Measurements from ENCODE around the gene SFXN4. TPM values are rescaled to one million over a fixed set of nuclear protein-coding genes. Genes with fewer than 3 reads are reported as not detected.

The SFXN4 gene
- total RNA-seq, 1 donor = 13.0 TPM

- H3K4me1 ChIP-seq (ENCODE audit: insufficient read depth, low read length) = peaks cover 22% of the 10 kb centered on the region
- peaks cover 28% of the 10 kb centered on the region for H3K36me3 ChIP-seq (ENCODE audit: insufficient read depth, low read length)
- H4K20me1 ChIP-seq (ENCODE audit: insufficient read depth, low read length) = peaks cover 2% of the 10 kb centered on the region
- TF ChIP-seq, protein P1, sequence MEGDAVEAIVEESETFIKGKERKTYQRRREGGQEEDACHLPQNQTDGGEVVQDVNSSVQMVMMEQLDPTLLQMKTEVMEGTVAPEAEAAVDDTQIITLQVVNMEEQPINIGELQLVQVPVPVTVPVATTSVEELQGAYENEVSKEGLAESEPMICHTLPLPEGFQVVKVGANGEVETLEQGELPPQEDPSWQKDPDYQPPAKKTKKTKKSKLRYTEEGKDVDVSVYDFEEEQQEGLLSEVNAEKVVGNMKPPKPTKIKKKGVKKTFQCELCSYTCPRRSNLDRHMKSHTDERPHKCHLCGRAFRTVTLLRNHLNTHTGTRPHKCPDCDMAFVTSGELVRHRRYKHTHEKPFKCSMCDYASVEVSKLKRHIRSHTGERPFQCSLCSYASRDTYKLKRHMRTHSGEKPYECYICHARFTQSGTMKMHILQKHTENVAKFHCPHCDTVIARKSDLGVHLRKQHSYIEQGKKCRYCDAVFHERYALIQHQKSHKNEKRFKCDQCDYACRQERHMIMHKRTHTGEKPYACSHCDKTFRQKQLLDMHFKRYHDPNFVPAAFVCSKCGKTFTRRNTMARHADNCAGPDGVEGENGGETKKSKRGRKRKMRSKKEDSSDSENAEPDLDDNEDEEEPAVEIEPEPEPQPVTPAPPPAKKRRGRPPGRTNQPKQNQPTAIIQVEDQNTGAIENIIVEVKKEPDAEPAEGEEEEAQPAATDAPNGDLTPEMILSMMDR (IDR thresholded peaks at IDR 0.05; ENCODE audit: extremely low read depth, low read depth, low read length) = no peak
- H2AFZ ChIP-seq (ENCODE audit: low read length) = peak overlapping the region; percentile 20
- H3K27ac ChIP-seq (ENCODE audit: low read depth, low read length) = peak overlapping the region; percentile 91
- H3K79me2 ChIP-seq (ENCODE audit: insufficient read depth, low read length) = peaks cover 4% of the 10 kb centered on the region
- H3K27me3 ChIP-seq (ENCODE audit: insufficient read depth, low read length) = no peaks in the 10 kb centered on the region
- no peaks in the 10 kb centered on the region for H3K9me3 ChIP-seq (ENCODE audit: low read depth, low read length)
- DNase-seq (ENCODE audit: insufficient read length, low spot score, missing footprints) = no peak
- peak overlapping the region; percentile 63 for H3K4me2 ChIP-seq (ENCODE audit: insufficient read depth, low read length)
- H3K4me3 ChIP-seq (ENCODE audit: insufficient read depth, low read length) = peak overlapping the region; percentile 1
Measured at GRCh38 chr10:119135513-119135881, 30.0 kb downstream of the SFXN4 start.

GRCh38 chr10:119133949-119134348 lies 31.6 kb downstream of the SFXN4 start:
- H3K4me3 ChIP-seq (ENCODE audit: insufficient read depth, low read length) = no peak overlapping the region
- H3K27ac ChIP-seq (ENCODE audit: low read depth, low read length) = no peak overlapping the region
- peaks cover 22% of the 10 kb centered on the region for H3K4me1 ChIP-seq (ENCODE audit: insufficient read depth, low read length)
- no peak overlapping the region for H3K4me2 ChIP-seq (ENCODE audit: insufficient read depth, low read length)
- H3K27me3 ChIP-seq (ENCODE audit: insufficient read depth, low read length) = no peaks in the 10 kb centered on the region
- TF ChIP-seq, protein P1 (IDR thresholded peaks at IDR 0.05; ENCODE audit: extremely low read depth, low read depth, low read length) = no peak
- no peaks in the 10 kb centered on the region for H3K9me3 ChIP-seq (ENCODE audit: low read depth, low read length)
- H4K20me1 ChIP-seq (ENCODE audit: insufficient read depth, low read length) = peaks cover 2% of the 10 kb centered on the region
- H3K36me3 ChIP-seq (ENCODE audit: insufficient read depth, low read length) = peaks cover 41% of the 10 kb centered on the region
- H2AFZ ChIP-seq (ENCODE audit: low read length) = no peak overlapping the region
- H3K79me2 ChIP-seq (ENCODE audit: insufficient read depth, low read length) = peaks cover 4% of the 10 kb centered on the region
- DNase-seq (ENCODE audit: insufficient read length, low spot score, missing footprints) = no peak

GRCh38 chr10:119132521-119133345 lies 32.8 kb downstream of the SFXN4 start:
- TF ChIP-seq, protein P1 (IDR thresholded peaks at IDR 0.05; ENCODE audit: extremely low read depth, low read depth, low read length) = no peak
- H3K4me1 ChIP-seq (ENCODE audit: insufficient read depth, low read length) = peaks cover 22% of the 10 kb centered on the region
- no peak for DNase-seq (ENCODE audit: insufficient read length, low spot score, missing footprints)
- no peak overlapping the region for H3K4me3 ChIP-seq (ENCODE audit: insufficient read depth, low read length)
- no peak overlapping the region for H3K4me2 ChIP-seq (ENCODE audit: insufficient read depth, low read length)
- H3K27ac ChIP-seq (ENCODE audit: low read depth, low read length) = no peak overlapping the region
- no peak overlapping the region for H2AFZ ChIP-seq (ENCODE audit: low read length)
- H3K36me3 ChIP-seq (ENCODE audit: insufficient read depth, low read length) = peaks cover 45% of the 10 kb centered on the region
- no peaks in the 10 kb centered on the region for H3K27me3 ChIP-seq (ENCODE audit: insufficient read depth, low read length)
- peaks cover 4% of the 10 kb centered on the region for H3K79me2 ChIP-seq (ENCODE audit: insufficient read depth, low read length)
- H3K9me3 ChIP-seq (ENCODE audit: low read depth, low read length) = no peaks in the 10 kb centered on the region
- peaks cover 2% of the 10 kb centered on the region for H4K20me1 ChIP-seq (ENCODE audit: insufficient read depth, low read length)

DNA sequence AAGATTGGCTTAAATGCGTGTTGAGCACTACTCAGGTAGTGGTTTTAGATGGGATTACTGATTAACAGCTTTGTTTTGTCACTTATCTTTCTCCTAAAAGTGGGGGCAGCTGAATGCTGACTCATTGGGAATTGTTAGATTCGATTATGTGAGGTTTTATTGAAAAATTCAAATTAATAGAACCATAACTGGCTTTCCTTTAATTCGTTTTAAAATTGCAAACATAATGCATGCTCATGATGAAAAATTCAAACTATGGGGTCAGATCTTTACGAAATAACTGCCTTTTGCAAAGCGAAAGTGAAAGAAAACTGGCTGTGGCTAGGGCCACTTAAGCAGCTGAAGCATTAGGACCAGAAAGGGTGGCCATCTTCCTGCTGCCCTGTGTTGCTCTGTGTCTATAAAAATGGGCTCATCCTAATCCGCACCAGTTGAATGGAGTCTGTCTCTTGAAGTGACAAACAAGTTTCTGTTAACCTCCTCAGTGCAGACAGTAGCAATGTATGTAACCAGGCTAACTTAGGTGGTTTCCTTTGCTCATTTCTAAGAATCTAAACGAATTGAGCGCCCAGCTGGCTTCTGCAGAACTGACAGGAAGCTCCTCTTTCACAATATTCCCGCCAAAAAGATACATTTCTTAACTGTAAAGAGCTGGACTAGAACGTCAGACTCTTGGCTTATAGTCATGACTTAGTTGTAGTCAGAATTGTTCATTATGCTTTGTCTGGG lies 33.8 kb downstream of the SFXN4 start:
- Histone ChIP-seq H3K36me3 (ENCODE audit: insufficient read depth, low read length) (peaks cover 45% of the 10 kb centered on the region), H3K27me3 (ENCODE audit: insufficient read depth, low read length) (no peaks in the 10 kb centered on the region), H3K4me2 (ENCODE audit: insufficient read depth, low read length) (peak overlapping the region; percentile 59), H4K20me1 (ENCODE audit: insufficient read depth, low read length) (peaks cover 2% of the 10 kb centered on the region), H3K79me2 (ENCODE audit: insufficient read depth, low read length) (peaks cover 4% of the 10 kb centered on the region), H3K4me3 (ENCODE audit: insufficient read depth, low read length) (peak overlapping the region; percentile 46), H2AFZ (ENCODE audit: low read length) (peak overlapping the region; percentile 38), H3K4me1 (ENCODE audit: insufficient read depth, low read length) (peaks cover 22% of the 10 kb centered on the region), H3K9me3 (ENCODE audit: low read depth, low read length) (no peaks in the 10 kb centered on the region), H3K27ac (ENCODE audit: low read depth, low read length) (peak overlapping the region; percentile 34)
- DNase-seq (ENCODE audit: insufficient read length, low spot score, missing footprints) = no peak
- TF ChIP-seq, protein P1 (IDR thresholded peaks at IDR 0.05; ENCODE audit: extremely low read depth, low read depth, low read length) = no peak

Data from osteoblast (primary cell).